ENCODE measurements around the gene SVOPL.

SVOPL gene

GRCh38 chr7:138602451-138602850, 98.7 kb downstream of the SVOPL start:
- DNase-seq = no peak

GRCh38 chr7:138595454-138595853, 105.7 kb downstream of the SVOPL start:
- no peak for DNase-seq

DNA sequence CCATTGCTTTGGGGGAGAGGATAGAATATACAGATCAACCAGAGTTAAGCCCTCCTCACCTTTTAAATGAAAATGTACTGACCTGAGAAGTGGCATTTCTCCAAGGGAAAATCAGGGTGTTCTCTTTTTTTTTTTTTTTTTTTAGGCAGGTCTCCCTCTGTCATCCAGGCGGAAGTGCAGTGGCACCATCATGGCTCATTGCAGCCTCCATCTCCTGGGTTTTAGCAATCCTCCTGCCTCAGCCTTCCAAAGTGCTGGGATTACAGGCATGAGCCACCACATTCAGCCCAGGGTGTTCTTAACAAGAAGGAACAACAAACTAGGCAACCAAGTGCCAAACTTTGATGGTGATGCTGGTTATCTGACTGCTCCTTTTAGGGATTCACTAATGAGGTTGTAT, 111.0 kb downstream of the SVOPL start:
- DNase-seq = no peak

GRCh38 chr7:138588986-138589385, 112.2 kb downstream of the SVOPL start:
- no peak for DNase-seq

- DNase-seq = no peak
Observed at GRCh38 chr7:138587485-138587884, 113.7 kb downstream of the SVOPL start.

- no peak for DNase-seq
Observed at GRCh38 chr7:138585283-138585993, 115.7 kb downstream of the SVOPL start.

DNA sequence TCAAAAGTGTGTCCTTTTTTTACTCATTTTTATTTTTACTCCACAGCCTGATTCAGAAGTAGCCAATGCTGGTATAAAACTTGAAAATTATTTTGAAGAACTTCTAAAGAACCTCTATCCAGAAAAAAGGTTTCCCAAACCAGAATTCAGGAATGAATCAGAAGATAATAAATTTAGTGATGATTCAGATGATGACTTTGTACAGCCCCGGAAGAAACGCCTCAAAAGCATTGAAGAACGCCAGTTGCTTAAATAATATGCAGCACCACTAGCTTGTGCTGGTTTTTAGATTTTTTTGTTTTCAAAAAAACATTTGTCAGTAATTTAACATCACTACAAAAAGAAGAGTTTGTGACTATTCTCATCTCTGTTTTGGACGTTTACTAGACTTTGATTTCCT, 116.5 kb downstream of the SVOPL start:
- no peak for DNase-seq

GRCh38 chr7:138584283-138584682, 116.9 kb downstream of the SVOPL start:
- DNase-seq = no peak

GRCh38 chr7:138581065-138581464, 120.1 kb downstream of the SVOPL start:
- DNase-seq = no peak

DNA sequence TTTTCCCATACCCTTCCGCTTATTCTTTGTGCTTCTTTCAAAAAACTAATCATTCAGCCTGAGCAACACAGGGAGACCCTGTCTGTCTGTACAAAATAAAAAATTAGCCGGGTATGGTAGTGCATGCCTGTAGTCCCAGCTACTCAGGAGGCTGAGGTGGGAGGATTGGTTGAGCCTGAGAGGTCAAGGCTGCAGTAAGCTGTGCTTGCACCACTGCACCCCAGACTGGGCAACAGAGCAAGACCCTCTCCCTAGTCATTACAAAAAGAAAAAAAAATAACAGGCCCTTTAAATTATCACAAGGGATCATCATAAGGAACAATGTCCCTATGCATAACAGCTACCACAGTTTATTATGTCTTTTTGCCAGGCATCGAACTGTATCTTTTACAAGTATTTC, 121.5 kb downstream of the SVOPL start:
- no peak for DNase-seq

- no peak for DNase-seq
Observed at GRCh38 chr7:138579136-138579535, 122.0 kb downstream of the SVOPL start.

DNA sequence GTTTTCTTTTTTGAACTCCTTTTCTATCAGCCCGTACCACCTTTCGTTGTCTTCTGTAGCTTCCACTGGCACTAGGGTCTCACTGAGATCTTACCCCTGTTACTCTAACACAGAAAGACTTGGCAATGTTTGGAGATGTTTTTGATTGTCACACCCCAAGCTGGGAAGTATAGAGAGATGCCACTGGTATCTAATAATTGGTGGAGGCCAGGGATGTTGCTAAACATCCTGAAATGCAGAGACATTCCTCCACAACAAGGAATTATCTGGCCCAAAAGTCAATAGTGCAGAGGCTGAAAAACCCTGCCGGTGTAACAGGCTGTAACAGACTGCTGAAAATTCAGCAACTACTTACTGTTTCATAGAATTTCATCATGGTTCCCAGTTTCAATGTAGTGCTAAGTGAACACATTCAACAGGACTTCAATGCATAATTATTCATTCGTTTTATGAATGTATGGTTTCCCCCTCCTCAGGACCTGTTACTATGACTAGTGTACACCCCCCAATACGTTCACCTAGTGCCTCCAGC, 125.2 kb downstream of the SVOPL start:
- DNase-seq = no peak

DNA sequence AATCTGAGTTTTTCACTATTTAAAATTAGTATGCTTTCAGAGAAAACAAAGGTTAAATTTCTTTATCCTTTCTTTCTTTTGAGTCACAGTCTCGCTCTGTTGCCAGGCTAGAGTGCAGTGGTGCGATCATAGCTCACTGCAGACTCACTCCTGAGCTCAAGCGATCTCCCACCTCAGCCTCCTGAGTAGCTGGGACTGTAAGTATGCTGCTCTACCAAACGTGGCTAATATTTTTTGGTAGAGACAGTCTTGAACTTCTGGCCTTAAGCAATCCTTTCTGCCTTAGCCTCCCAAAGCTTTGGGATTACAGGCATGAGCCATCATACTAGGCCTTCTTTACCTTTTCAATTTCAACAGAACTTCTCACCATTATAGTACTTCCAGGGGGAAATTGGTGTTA, 127.4 kb downstream of the SVOPL start:
- no peak for DNase-seq

- no peak for DNase-seq
Observed at GRCh38 chr7:138570715-138571114, 130.4 kb downstream of the SVOPL start.

DNA sequence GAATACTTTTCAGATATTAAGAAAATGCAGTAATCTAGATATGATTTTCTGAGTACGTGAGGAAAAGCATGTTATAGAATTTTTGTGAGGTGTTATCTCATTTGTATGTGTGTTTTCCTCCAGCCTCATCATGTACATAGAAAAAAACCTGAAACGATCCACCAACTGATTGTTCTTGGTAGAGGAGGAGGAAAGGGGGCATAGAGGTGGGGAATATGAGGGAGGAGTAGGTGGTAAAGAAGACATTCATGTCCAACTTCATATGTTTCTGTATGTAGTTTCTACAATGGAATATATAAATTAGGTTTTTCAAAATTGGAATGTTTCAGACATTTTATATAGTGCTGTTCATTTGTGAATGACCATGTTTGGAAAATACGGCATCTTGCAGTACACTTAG, 131.7 kb downstream of the SVOPL start:
- no peak for DNase-seq

DNA sequence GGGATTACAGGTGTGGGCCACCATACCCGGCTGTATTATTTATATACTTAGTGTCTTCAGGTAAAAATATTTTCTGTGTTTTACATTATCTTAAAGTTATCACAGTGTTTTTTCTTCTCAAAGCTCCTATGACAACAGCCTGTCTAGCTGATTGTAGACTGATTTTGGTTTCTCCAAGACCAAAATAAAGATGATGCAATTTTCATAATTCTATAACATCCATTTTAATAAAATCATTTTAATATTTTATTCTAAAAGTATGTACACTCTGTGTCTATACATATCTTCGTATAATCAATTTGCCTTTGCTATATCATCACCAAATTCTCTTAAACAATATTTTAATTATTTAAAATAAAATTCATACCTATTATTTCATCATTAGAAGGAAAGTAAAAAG, 132.5 kb downstream of the SVOPL start:
- no peak for DNase-seq

GRCh38 chr7:138565451-138566114, 135.6 kb downstream of the SVOPL start:
- DNase-seq = no peak

DNA sequence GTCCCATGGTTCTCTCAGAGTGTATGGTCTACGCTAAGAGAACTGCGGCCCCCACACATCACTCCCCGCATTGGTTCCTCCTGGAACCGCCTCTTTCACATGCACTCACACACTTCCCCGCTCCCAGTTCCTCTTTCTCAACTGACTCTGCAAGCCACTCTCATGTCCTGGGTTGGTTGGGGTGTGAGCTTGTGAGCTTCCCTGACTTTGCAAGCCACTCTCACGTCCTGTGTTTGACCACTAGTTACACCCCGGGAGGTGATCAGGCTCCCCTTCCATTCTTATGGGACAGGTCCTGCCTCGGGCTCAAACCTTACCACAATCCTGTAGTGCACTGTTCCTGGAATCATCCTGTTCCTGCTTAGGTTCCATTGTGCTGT, 136.1 kb downstream of the SVOPL start:
- DNase-seq = no peak

DNA sequence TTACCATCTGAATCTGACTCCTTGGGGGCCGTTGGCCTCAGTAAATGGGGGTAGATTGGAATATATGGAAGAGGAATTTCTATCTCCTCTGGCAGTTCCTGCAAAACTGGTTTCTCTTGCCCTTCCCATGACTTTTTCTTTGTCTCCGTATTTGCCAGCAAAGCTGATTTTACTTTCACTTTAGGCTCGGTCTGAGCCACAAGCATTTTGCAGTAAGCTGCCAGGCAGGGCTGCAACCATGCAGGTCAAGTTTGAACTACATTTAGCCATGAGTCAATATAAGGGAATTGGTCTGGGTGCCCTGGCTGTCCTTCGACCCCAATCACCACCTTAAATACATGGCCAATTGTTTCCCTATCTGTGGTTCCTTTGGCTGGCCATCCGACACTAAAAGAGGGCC, 136.8 kb downstream of the SVOPL start:
- no peak for DNase-seq

DNA sequence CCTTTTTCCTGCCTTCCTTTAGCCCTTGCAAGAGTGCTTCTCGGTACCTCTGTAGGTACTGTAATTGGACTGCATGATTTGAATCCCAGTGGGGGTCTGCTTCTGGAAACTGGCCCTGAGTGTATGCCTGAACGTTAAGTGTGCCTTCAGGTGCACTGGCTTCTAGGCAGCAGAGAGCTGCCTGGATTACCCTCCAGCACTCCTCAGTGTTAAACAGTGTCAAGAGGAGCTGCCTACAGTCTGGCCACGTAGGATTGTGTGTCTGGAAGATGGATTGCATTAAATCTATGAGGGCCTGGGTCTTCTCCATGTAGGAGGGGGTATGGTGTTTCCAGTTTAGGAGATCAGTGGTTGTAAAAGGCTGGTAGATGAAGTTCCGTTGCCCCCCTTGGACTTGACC, 137.4 kb downstream of the SVOPL start:
- no peak for DNase-seq

DNA sequence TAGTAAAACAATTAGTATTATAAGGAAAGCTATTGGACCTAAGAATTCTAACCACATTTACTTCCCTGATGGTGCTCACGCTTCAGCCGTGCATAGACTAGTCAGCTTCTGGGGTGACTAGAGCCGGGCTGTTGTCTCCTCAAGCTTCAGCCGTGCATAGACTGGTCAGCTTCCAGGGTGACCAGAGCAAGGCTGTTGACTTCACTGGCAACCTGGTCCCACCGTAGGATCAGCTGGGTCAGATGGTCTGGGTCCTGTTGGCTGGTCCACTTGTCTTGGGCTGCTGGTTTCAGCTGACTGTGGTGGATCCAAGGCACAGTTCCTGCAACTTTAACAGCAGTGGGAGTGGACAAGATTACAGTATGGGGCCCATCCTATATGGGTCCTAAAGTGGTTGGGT, 141.7 kb downstream of the SVOPL start:
- DNase-seq = no peak

DNA sequence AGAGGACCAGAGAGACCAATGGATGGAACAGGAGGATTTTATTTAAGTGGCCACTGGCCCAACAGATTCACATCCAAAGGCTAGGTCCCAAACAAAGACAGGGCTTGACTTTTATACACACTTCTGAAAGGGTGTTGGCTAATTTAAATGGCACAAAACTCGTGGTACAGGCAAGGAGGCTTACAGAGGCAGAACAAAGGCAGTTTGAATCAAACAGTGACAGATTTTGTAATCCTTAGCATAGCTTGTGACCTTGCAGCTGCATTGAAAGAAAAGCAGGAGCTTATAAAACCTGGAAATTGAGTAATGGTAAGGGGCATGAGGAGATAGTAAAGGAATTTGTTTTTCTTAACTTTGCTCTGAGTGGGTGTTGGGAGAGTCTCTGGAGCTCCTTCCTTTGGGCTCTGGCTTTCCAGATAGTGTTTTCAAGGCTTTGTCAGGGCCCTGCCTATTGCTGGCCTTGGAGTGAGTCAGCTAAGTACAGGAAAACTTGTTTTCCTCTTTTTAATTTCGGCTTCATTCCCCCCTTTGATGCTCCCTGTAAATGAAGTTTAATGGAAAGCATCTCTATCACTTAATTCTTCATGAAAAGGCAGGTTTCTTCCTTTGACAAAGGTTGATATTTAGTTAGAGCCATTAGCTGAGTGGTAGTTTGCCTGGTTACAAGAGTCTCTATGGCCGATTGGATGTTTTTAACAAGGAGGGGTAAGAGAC, 144.2 kb downstream of the SVOPL start:
- no peak for DNase-seq

DNA sequence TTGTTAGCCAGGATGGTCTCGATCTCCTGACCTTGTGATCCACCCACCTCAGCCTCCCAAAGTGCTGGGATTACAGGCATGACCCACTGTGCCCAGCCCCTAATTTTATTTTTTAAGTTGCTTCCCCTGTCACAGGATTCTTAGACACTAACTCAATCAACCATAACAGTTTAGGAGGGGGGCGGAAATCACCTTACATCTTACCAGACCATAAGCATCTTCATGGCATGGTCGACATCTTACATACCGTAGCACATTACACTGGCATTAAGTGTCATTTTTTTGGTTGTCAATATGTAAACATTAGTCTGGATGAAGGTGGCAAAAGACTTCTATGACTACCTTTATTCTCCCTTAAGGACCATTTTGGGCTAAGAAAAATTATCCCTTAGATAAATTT, 145.5 kb downstream of the SVOPL start:
- no peak for DNase-seq

- no peak for DNase-seq
Observed at GRCh38 chr7:138554674-138555073, 146.5 kb downstream of the SVOPL start.
